ENCODE results near the gene FBLIM1.

- TF ChIP-seq SCRT2 (tag by site-specific recombination; IDR thresholded peaks at IDR 0.05) (no peak), KLF10 (tag by site-specific recombination; IDR thresholded peaks at IDR 0.05) (no peak), ZXDB (tag by site-specific recombination; IDR thresholded peaks at IDR 0.05) (no peak), ZFP3 (tag by site-specific recombination; IDR thresholded peaks at IDR 0.05; ENCODE audit: low read depth) (no peak), ZNF302 (tag by site-specific recombination; IDR thresholded peaks at IDR 0.05; ENCODE audit: low read depth) (no peak), ZNF133 (tag by site-specific recombination; IDR thresholded peaks at IDR 0.05) (no peak), ZNF391 (tag by site-specific recombination; IDR thresholded peaks at IDR 0.05; ENCODE audit: borderline replicate concordance, low read depth) (no peak), REPIN1 (tag by site-specific recombination; IDR thresholded peaks at IDR 0.05; ENCODE audit: low read depth) (no peak), ZNF121 (tag by site-specific recombination; IDR thresholded peaks at IDR 0.05) (no peak)
- TF ChIP-seq, protein P1, sequence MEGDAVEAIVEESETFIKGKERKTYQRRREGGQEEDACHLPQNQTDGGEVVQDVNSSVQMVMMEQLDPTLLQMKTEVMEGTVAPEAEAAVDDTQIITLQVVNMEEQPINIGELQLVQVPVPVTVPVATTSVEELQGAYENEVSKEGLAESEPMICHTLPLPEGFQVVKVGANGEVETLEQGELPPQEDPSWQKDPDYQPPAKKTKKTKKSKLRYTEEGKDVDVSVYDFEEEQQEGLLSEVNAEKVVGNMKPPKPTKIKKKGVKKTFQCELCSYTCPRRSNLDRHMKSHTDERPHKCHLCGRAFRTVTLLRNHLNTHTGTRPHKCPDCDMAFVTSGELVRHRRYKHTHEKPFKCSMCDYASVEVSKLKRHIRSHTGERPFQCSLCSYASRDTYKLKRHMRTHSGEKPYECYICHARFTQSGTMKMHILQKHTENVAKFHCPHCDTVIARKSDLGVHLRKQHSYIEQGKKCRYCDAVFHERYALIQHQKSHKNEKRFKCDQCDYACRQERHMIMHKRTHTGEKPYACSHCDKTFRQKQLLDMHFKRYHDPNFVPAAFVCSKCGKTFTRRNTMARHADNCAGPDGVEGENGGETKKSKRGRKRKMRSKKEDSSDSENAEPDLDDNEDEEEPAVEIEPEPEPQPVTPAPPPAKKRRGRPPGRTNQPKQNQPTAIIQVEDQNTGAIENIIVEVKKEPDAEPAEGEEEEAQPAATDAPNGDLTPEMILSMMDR (tag by site-specific recombination; IDR thresholded peaks at IDR 0.05): no peak
These were observed 39.2 kb downstream of the FBLIM1 start for GRCh38 chr1:15797614-15798390.

Data from HEK293 (cell line).